Measurements from ENCODE around the gene RBM8A. TPM values are rescaled to one million over a fixed set of nuclear protein-coding genes. Genes with fewer than 3 reads are reported as not detected.
A peak's percentile ranks its signal among the peaks of the same experiment; 100 is the strongest.

Gene RBM8A
- total RNA-seq (134 and 137 TPM in 2 replicates), polyA plus RNA-seq (169 and 270 TPM in 2 replicates), polyA minus RNA-seq (50.3 and 51.2 TPM in 2 replicates)
- 131 TPM for total RNA-seq (2013)

DNA sequence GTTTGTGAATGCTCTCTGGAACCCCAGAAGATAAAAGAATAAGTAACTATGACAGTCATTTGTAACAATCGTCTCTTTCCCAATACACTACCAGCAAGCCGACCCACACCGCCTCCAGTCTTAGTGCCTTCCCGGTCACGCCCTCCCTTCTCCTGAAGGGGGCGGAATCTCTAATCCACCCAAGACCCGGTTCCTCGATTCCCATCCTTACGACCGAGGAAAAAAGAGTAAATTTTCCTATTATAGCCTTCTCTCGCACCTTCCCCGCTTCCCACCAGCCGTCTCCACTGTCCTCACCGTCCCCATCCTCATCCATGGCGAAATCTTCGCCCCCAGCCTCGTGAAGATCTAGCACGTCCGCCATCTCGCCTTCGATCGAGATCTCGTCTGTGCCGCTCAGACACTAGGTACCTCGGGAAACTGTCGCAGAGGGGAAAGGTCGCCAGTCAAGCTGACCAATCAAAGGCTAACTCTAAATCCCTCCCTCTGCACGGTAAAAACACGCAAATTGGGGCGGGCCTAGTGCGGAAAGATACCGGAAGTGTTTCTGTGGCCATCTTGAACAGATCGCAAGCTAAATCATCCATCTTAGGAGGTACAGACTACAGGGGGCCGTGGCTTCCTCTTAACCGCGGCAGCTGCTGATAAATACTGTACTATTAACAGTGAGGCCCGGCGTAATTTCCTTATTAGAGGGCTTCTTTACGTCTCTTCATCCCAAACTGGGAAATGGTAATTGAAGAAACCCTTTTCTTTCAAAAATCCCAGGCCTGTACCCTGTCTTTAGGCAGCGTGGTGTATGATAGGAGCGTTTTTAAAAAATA, at the start of gene RBM8A:
Gene RBM8A (minus strand): TSS at position 422 of the 824 bp plus-strand sequence. CDS start 58 bp downstream, at position 364.
- Histone ChIP-seq H3K9ac (ENCODE audit: low read length) (peak within 1 kb of the TSS; percentile 98), H3K4me2 (replicated peaks; ENCODE audit: low read depth, low read length, poor library complexity, severe bottlenecking) (peak within 1 kb of the TSS; percentile 77), H4K20me1 (ENCODE audit: control insufficient read depth, insufficient read depth, low read length, poor library complexity, severe bottlenecking) (no peaks in the 10 kb centered on the region), H3K79me2 (ENCODE audit: control insufficient read depth, insufficient read depth, low read length) (peaks cover 20% of the 10 kb centered on the region), H3K4me3 (ENCODE audit: control extremely low read depth in 1 of 5, extremely low read depth in 1 of 5, insufficient read depth in 1 of 5, low read depth in 2 of 5, low read length in 4 of 5) (peak within 1 kb of the TSS; percentile 71 to 95 (median 83)), H3K27me3 (replicated peaks in 1 of 4; ENCODE audit: control extremely low read depth in 1 of 4, control insufficient read depth in 3 of 4, insufficient read depth in 4 of 4, low read length in 3 of 4) (no peaks in the 10 kb centered on the region), H3K36me3 (replicated peaks in 1 of 2; ENCODE audit: control extremely low read depth in 1 of 2, control insufficient read depth in 1 of 2, extremely low read depth in 1 of 2, insufficient read depth in 2 of 2, low read length in 1 of 2) (peaks cover 3 to 19% of the 10 kb centered on the region in 2 experiments), H3K4me1 (ENCODE audit: control insufficient read depth in 2 of 2, insufficient read depth in 2 of 2, low read length in 2 of 2) (peaks cover 18 to 30% of the 10 kb centered on the region in 2 donors), H3K9me3 (ENCODE audit: control extremely low read depth in 1 of 3, control insufficient read depth in 2 of 3, insufficient read depth in 1 of 3, low read length in 2 of 3) (no peaks in the 10 kb centered on the region), H3K27ac (ENCODE audit: low read length in 2 of 2) (peak within 1 kb of the TSS; percentile 96 to 99), H2AFZ (ENCODE audit: insufficient read depth, low read depth, low read length, poor library complexity, severe bottlenecking) (peak within 1 kb of the TSS; percentile 73)
- ATAC-seq (ENCODE audit: low read depth) (peak; percentile 98), DNase-seq (peak; percentile 98)
- Mint-ChIP-seq H3K27me3 (no peaks in the 10 kb centered on the region), H3K4me1 (peaks cover 11% of the 10 kb centered on the region), H3K27ac (peak within 1 kb of the TSS; percentile 81), H3K9me3 (ENCODE audit: insufficient read depth) (no peaks in the 10 kb centered on the region), H3K4me3 (peak within 1 kb of the TSS; percentile 78)
- POLR2A ChIA-PET, result interaction anchor here (0.7 to 3.5 kb wide), 16 partner anchors 9 to 110 kb away, joined by 3 to 43 read pairs (median 7); partner anchors contain the start of genes ANKRD34A, LIX1L, NUDT17 and PEX11B
- CTCF ChIA-PET, result interaction anchor here (0.6 to 3.6 kb wide), 25 partner anchors 8 to 125 kb away, joined by 3 to 30 read pairs (median 5); partner anchors contain the start of genes ANKRD34A, LIX1L, NUDT17 and PEX11B
- TF ChIP-seq EZH2 (IDR thresholded peaks at IDR 0.05; ENCODE audit: borderline replicate concordance, insufficient read depth, low read depth, low read length, poor library complexity, severe bottlenecking) (no peak), CTCF (IDR thresholded peaks at IDR 0.05) (peak; percentile 81)
- intact Hi-C loops (cut with micrococcal nuclease), result loop anchor here (1.0 to 2.0 kb wide), 6 partner anchors 9 to 110 kb away; partner anchors contain the start of genes ANKRD34A, LIX1L, PEX11B and PIAS3
- WGBS (ENCODE audit: insufficient coverage), result under 1% methylated on average over 35 of the region's 41 CpGs
